Limb (tissue), 2 donors: ENCODE data around the gene IER3.

ENCODE experiments used
- DNase-seq, 2 donors: peaks; one replicate each; pipeline ENCODE4 v3.0.0-alpha.2; 2016; ENCODE audit errors: extremely low spot score in 2 of 2

Gene IER3

GRCh38 chr6:30748851-30749540 is 4.6 kb upstream of the IER3 start:
- no peak for DNase-seq

DNA sequence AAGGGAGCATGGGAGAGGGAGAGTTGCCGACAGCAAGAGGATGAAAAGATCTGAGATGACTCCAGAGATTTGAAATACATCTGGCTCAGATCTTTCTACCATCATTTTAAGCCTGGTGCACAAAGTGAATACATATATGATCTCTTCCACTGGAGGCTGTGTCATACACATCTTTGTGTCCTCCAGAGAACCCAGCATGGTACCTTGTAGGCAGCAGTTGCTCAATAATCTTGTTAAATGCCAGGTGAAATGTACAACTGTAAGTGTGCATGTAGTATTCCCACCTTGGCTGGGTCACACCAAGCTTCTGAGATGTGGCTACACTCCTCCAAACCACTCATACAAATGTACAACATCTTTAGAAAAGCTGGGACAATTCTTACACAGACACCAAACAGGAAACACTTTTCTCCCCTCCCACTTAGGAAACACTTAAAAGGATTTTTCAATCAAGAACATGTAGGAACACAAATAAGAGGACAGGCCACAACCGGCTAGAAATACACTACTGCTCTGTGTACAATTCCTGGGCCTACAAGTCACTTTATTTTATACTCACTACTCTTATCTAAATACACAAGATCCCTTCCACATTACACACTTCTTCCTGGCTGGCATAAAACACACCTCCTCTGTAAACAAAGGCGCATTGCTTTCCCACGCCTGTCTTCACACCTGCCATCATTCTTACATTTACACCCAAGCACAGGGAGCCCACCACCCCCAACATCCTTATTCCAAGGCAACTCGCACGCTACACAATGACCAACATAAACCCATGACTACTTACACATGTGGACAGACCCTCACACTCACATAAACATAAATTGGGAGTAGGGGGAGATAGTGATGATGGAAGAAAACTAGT is 3.8 kb upstream of the IER3 start:
- no peak for DNase-seq

DNA sequence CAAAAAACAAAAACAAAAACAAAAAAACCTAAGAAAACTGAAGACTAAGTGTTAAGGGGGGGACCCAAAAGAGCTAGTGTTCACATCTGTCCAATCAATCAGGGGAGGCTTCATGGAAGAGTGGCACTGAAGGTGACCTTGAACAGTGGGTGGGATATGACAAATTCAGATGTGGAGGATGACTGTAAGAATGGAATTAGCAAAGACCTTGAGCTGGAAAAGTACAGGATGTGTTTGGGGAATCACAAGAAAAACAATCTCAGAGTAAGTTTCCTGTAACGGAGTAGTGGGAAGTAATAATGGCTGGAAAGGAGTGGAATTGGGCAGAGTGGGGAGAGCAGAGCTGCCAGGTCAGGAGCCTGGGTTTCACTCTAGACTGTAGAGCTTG is 2.9 kb upstream of the IER3 start:
- DNase-seq: no peak

- DNase-seq: peak in 1 of 2 donors; percentile 56
Measured at GRCh38 chr6:30743099-30744053, 971 bp downstream of the IER3 start.

- peak; percentile 89 to 92 for DNase-seq
Measured at GRCh38 chr6:30742316-30743098, 1.8 kb downstream of the IER3 start, which contains the start of gene FLOT1. Gene FLOT1, minus strand, starts transcription at chr6:30742687. Its CDS starts 498 bp downstream, at chr6:30742189.

DNA sequence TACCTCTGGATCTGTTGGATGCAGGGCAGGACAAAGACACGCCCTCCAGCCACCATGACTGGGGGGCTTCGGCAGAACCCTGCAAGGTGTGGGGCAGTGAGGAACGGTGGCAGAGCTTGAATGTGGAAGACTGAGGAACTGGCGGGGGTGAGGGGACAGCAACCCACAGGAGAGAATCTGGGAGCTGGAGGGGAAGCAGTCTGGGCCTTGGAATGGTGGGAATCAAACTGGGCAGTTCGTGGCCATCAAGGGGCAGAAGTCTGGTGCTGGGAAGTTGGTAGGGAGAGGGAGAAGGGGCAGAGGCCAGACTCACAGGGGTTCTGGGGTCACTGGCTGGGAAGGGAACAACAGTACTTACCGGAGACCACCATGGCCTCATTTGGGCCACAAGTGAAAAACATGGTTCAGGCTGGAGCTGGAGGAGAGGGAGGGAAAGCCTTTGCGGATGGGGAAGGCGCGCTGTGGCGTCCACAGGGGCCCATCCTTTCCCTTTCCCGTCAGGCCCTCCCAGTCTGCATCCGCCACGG is 2.5 kb downstream of the IER3 start:
- no peak for DNase-seq

- no peak for DNase-seq
Measured at GRCh38 chr6:30741063-30741779, 3.1 kb downstream of the IER3 start.

GRCh38 chr6:30740540-30740870 is 3.8 kb downstream of the IER3 start:
- DNase-seq: no peak

- DNase-seq: no peak
Measured at GRCh38 chr6:30738532-30738931, 5.8 kb downstream of the IER3 start.

DNA sequence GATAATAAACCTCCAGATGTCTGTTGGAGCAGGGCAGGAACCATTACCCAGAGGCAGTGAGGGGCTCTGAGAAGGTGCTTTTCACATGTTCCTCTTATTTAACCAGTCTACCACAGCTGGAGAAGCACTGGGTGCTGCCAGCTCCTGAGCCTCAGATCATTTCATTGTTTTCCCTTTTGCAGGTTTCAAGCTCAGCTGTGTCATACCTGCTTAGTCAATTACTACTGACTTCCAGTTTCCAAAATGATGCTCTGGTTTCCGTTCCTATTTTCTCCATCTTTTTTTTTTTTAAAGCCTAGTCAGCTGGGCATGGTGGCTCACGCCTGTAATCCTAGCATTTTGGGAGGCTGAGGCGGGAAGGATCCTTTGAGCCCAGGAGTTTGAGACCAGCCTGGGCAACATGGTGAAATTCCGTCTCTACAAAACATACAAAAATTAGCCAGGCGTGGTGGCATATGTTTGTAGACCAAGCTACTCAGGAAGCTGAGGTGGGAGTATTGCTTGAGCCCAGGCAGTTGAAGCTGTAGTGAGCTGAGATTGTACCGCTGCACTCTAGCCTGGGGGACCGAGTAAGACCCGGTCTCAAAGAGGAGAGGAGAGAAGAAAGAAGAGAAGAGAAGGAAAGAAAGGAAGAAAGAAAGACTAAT is 8.6 kb downstream of the IER3 start:
- no peak for DNase-seq

- no peak for DNase-seq
Measured at GRCh38 chr6:30732237-30732943, 12.0 kb downstream of the IER3 start.

DNA sequence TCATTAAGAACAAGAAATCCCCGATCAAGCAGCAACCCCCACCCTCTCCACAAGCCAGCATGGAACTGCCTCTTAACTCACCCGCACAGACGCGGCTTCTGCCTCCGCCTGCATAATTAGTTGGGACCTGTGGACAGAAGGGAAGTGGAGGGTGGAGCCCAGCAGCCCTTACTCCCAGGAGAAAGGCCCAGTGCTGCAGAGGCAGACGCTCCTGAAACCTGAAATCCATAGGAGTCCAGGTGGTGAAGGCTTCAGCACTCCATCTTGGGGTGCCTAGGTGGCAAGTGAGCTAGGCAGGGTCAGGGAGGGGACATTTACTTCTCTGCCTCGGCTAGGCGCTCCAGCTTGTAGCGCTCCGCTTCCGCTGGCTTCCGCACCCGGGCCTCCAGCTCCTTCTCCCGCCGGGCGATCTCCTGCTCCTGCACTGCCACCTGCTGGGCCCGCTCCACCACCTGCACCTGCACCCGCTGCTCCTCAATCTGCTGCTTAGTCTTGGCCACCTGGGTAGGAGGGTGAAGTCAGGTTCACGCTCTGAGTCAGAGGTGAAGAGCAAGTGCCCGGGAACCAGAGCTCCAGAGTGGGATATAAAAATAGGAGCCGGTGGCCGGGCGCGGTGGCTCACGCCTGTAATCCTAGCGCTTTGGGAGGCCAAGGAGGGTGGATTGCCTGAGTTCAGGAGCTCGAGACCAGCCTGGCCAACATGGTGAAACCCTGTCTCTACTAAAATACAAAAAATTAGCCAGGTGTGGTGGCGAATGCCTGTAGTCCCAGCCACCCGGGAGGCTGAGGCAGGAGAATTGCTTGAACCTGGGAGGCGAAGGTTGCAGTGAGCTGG is 13.5 kb downstream of the IER3 start:
- DNase-seq: peak in 1 of 2 donors; percentile 76

GRCh38 chr6:30727920-30728553 is 16.3 kb downstream of the IER3 start:
- no peak for DNase-seq

DNA sequence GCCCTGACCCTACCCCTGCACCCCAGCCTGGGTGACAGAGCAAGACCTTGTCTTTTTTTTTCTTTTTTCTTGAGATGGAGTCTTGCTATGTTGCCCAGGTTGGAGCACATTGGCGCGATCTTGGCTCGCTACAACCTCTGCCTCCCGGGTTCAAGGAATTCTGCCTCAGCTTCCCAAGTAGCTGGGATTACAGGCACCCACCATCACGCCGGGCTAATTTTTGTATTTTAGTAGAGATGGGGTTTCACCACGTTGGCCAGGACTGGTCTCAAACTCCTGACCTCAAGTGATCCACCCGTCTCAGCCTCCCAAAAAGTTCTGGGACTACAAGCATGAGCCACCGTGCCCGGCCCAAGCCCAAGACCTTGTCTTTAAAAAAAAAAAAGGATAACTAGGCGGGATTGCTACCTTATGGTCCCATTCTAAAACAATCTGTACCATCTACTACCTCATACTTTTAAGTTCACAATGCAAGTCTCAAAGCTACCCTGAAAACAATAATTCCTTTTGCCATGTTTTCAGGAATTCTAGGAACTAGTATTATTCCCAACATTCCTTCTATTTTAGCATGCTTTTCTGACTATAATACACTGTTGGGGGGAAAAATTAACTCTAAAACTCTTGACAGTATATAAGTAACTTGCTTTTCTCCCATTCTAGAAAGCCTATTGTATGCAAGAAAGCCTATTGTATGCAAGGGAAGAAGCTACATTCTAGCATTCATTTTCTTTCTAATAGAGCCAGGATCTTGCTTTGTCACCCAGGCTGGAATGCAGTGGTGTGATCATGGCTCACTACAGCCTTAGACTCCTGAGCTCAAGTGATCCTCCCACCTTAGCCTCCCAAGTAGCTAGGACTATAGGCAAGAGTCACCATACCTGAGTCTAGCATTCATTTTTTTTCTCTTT is 17.6 kb downstream of the IER3 start:
- DNase-seq: no peak

DNA sequence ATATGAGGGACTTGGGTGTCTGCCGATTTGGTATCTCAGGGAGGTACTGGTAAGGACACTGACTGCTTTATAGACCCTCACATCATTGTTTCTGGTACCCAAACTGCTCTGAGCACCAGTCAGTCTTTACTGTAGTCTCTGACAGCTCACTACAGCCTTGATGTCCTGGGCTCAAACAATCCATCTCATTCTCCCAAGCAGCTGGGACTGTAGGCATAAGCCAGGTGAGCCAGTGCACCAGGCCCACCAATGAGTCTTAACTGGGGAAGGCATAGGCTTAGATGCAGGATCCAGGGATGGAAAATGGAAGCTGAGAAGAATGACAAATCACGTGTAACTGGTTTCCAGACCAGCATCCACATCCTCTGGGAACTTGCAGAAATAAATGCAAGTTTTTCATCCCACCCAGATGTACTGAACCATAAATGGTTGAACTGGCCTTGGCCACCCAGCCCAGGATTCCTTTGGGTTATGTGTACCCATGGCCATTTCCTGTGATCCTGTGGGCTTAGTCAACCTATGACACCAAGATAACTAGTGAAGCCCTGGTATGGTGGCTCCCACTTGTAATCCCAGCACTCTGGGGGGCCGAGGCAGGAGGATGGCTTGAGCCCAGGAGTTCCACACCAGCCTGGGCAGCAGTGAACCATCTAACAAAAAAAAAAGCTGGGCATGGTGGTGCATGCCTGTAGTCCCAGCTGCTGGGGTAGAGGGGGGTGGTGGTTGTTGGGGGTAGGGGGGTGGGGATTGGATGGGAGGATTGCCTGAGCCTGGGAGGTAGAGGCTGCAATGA is 18.4 kb downstream of the IER3 start:
- DNase-seq: no peak
